Measurements from ENCODE around the gene APPL1. TPM values are rescaled to one million over a fixed set of nuclear protein-coding genes. Genes with fewer than 3 reads are reported as not detected.

The APPL1 gene
- total RNA-seq (2014; rRNA removed; shearing (Covaris generic)) (49.0 and 49.2 TPM in 2 replicates), polyA plus RNA-seq (2016; fragmentation: Nextera tagmentation; extraction: Ambion mirVana) (110 and 125 TPM in 2 replicates)
- long read RNA-seq, full-length matches to known transcripts, result 5 of 32 reads
- long read RNA-seq, partial matches to known transcripts, result 24 of 32 reads
- long read RNA-seq, other reads (novel, unspliced or antisense), result 3 of 32 reads

DNA sequence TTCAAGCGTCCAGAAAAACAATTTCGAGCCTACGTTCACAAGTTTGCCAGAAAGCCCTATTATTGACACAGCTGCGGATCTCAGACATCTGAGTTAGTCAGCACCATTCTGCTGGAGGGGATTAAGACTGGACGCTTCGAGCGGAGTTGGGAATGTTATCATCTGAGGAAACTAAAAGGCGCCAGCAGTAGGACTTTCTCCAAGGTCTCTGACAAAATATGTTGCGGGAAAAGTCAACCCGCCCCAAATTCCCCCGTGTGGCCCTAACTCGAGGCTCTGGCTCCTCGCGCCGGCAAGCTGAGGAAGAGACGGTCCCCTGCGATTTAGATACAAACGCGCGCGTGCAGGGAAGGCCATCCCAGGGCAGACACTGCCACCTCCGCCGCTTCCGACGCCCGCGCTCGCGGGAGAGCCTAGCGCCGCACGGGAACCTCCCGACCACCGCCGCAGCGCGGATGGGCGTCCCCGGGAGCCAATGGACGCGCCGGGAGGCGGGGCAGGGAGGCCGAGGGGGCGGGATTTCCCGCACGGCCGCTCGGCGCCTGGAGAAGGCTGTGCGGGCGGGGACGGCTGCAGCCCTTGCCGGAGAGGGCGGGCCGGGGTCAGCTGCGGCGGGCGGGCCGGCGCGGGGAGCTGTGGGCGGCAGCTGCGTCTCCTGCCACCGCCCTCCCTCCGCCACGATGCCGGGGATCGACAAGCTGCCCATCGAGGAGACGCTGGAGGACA, at the start of gene APPL1:
APPL1 (plus strand) TSS at position 526 of the 726 bp plus-strand sequence; CDS start at position 681, 155 bp downstream.
- no peaks in the 10 kb centered on the region for H3K9me3 Mint-ChIP-seq
- peak; percentile 94 for DNase-seq (ENCODE audit: low spot score)
- peak; percentile 95 for ATAC-seq

DNA sequence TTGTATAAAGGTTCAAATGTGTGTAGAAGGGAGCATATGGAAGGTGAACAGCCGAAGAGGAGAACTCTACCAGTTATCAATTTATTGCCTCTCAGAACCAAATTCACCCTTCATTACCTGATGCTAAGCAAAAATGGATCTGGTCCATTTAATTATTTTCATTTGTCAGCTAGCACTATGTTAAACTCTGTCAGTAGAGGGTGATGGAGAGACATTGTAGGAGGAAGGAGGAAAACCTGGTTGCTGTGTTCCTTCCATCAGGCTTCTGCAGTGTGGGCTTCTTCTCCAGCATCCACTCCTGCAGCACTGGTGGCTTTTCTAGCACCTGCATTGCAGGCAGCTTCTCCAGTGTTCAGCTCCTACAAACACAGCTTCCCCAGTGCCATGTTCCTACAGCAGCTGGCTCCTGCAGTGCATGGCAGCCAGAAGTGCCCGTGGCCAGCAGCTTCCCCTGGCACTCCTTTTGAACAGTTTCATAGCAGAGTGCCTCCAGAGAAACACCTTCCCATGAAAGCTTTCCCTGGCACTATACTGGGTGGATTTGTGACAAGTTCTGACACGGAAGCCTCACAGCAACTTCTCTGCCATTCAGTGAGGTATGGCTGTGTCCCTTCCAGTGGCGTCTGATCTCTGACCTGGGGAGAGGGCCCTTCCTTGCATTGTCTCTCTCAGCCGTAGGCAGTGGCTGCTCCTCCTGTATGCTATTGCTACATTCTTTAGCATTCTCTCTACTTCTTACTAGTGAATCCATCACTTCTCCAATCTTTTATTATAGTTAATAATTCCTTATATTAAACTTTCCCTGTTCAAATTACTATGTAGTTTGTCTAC, 47.7 kb upstream of the APPL1 start:
- no peaks in the 10 kb centered on the region; the same call in 2 of the 3 replicates for H3K9me3 Mint-ChIP-seq
- no peaks in the 10 kb centered on the region for H3K79me2 ChIP-seq (replicated peaks; ENCODE audit: insufficient read depth)
- ATAC-seq, result peak; percentile 92
- no peak overlapping the region for H3K4me3 ChIP-seq
- H3K27ac Mint-ChIP-seq, result no peak overlapping the region
- H3K36me3 ChIP-seq (ENCODE audit: insufficient read depth), result no peaks in the 10 kb centered on the region
- TF ChIP-seq CTCF (conservative IDR thresholded peaks at IDR 0.05; ENCODE audit: low read depth in 2 of 2) (peak; percentile 64 to 79), EZH2 (IDR thresholded peaks at IDR 0.05; ENCODE audit: low read depth, unreplicated experiment) (no peak)
- H3K4me2 ChIP-seq, result no peak overlapping the region
- no peaks in the 10 kb centered on the region for H3K9me2 ChIP-seq (ENCODE audit: insufficient read depth)
- peak; percentile 68 for DNase-seq (ENCODE audit: low spot score)
- no peaks in the 10 kb centered on the region for H3K27me3 ChIP-seq (ENCODE audit: insufficient read depth)
- H4K20me1 ChIP-seq (replicated peaks; ENCODE audit: insufficient read depth), result no peaks in the 10 kb centered on the region
- H3F3A ChIP-seq (replicated peaks; ENCODE audit: low read depth), result no peaks in the 10 kb centered on the region
- peak overlapping the region; percentile 52; the same call in 1 of the 2 replicates for H2AFZ ChIP-seq
- no peaks in the 10 kb centered on the region for H3K36me3 Mint-ChIP-seq (ENCODE audit: low read depth)
- H3K4me1 Mint-ChIP-seq, result peaks cover 13% of the 10 kb centered on the region
- H3K27ac ChIP-seq (ENCODE audit: low read depth), result no peak overlapping the region
- H3K4me1 ChIP-seq (ENCODE audit: insufficient read depth), result peaks cover 4% of the 10 kb centered on the region
- peaks cover 1% of the 10 kb centered on the region for H3K27me3 Mint-ChIP-seq (ENCODE audit: insufficient read depth, low read depth, poor library complexity)
- H3K4me3 Mint-ChIP-seq, result no peak overlapping the region

More for the DNA sequence above, at the start of gene APPL1:
- peaks cover 16% of the 10 kb centered on the region for H3K4me1 Mint-ChIP-seq
- peaks cover 13% of the 10 kb centered on the region for H3K27me3 ChIP-seq (ENCODE audit: insufficient read depth)
- H3K27ac ChIP-seq (ENCODE audit: low read depth), result peak within 1 kb of the TSS; percentile 68
- TF ChIP-seq ZNF114 (CRISPR knock-in tag; IDR thresholded peaks at IDR 0.05) (no peak), CREB1 (CRISPR knock-in tag; IDR thresholded peaks at IDR 0.05; ENCODE audit: low read depth) (peak; percentile 51), POLR2AphosphoS5 (IDR thresholded peaks at IDR 0.05; ENCODE audit: low read depth) (peak; percentile 94)
- peaks cover 41% of the 10 kb centered on the region for H3K79me2 ChIP-seq (replicated peaks; ENCODE audit: insufficient read depth)
- peak within 1 kb of the TSS; percentile 94 for H3K27ac Mint-ChIP-seq
- peaks cover 17% of the 10 kb centered on the region for H3K27me3 Mint-ChIP-seq (ENCODE audit: insufficient read depth, low read depth, poor library complexity)
- H3K9me2 ChIP-seq (ENCODE audit: insufficient read depth), result no peaks in the 10 kb centered on the region
- peak within 1 kb of the TSS; percentile 89 for H3K4me3 Mint-ChIP-seq
- H3K4me1 ChIP-seq (ENCODE audit: insufficient read depth), result peaks cover 5% of the 10 kb centered on the region; the same call in 1 of the 2 replicates
- peak within 1 kb of the TSS; percentile 91 for H3K4me3 ChIP-seq
- no peaks in the 10 kb centered on the region for H3K36me3 ChIP-seq (ENCODE audit: insufficient read depth)
- no peaks in the 10 kb centered on the region for H3K36me3 Mint-ChIP-seq (ENCODE audit: low read depth)
- peak within 1 kb of the TSS; percentile 95 for H3K4me2 ChIP-seq
- peaks cover 6% of the 10 kb centered on the region; the same call in 1 of the 2 replicates for H4K20me1 ChIP-seq (replicated peaks; ENCODE audit: insufficient read depth)
- H3F3A ChIP-seq (replicated peaks; ENCODE audit: low read depth), result no peaks in the 10 kb centered on the region
- peak within 1 kb of the TSS; percentile 65; the same call in 1 of the 2 replicates for H2AFZ ChIP-seq
